Measurements from ENCODE around the gene CFAP20DC. TPM values are rescaled to one million over a fixed set of nuclear protein-coding genes. Genes with fewer than 3 reads are reported as not detected.

CFAP20DC gene
- total and polyA plus RNA-seq, 2 of the 13 experiments (the other 11 are each of a cell fraction or from before 2014, with no cell fraction given): not detected

DNA sequence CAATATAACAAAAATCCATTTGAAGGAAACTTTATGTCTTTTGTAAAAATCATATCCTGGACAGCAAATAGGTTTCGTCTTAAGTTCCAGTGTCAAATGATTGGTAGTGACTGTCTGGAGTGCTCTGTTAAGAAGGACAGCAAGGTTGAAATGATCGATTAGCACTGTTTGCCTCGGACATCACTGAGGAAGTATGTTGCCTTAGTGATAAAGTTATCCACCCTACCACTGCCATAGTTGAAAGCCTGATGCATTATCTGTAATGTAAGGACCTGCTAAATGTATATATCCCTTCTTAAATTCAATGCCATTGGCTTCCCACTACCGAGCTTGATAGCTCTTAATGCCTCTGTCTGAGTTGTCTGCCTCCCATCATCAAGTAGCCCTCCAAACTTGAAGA is 70.0 kb downstream of the CFAP20DC start:
- Histone ChIP-seq H3K4me2 (ENCODE audit: low read depth, low read length) (no peak overlapping the region), H3K9ac (ENCODE audit: insufficient read depth, low read depth, low read length) (no peak overlapping the region), H3K36me3 (replicated peaks in 1 of 2; ENCODE audit: control insufficient read depth in 1 of 2, insufficient read depth in 2 of 2, low read length in 2 of 2) (no peaks in the 10 kb centered on the region), H3K4me1 (ENCODE audit: insufficient read depth, low read length) (no peaks in the 10 kb centered on the region), H3K4me3 (replicated peaks in 1 of 3; ENCODE audit: insufficient read depth in 1 of 3, low read depth in 2 of 3, low read length in 3 of 3) (no peak overlapping the region), H2AFZ (ENCODE audit: low read length) (no peak overlapping the region), H3K9me3 (ENCODE audit: low read length) (no peaks in the 10 kb centered on the region), H4K20me1 (ENCODE audit: insufficient read depth, low read length) (no peaks in the 10 kb centered on the region), H3K79me2 (ENCODE audit: insufficient read depth, low read length) (no peaks in the 10 kb centered on the region), H3K27ac (ENCODE audit: extremely low read length, insufficient read depth, low read length) (no peak overlapping the region), H3K27me3 (ENCODE audit: control insufficient read depth in 1 of 2, insufficient read depth in 2 of 2, low read length in 2 of 2) (no peaks in the 10 kb centered on the region)
- no peak for ATAC-seq
- TF ChIP-seq DMAP1 (CRISPR knock-in tag; IDR thresholded peaks at IDR 0.05) (no peak), MIXL1 (CRISPR knock-in tag; IDR thresholded peaks at IDR 0.05) (no peak), ATRX (CRISPR knock-in tag; IDR thresholded peaks at IDR 0.05; ENCODE audit: borderline replicate concordance) (no peak), JUND (CRISPR knock-in tag; IDR thresholded peaks at IDR 0.05) (no peak), ZNF773 (CRISPR knock-in tag; IDR thresholded peaks at IDR 0.05; ENCODE audit: borderline replicate concordance) (no peak), POLR2G (IDR thresholded peaks at IDR 0.05; ENCODE audit: low read depth, low read length) (no peak), ZNF432 (CRISPR knock-in tag; IDR thresholded peaks at IDR 0.05; ENCODE audit: borderline replicate concordance) (no peak), JDP2 (CRISPR knock-in tag; IDR thresholded peaks at IDR 0.05; ENCODE audit: borderline replicate concordance) (no peak), POGK (CRISPR knock-in tag; conservative IDR thresholded peaks at IDR 0.05) (no peak), MXD1 (CRISPR knock-in tag; IDR thresholded peaks at IDR 0.05) (no peak), ZBTB39 (CRISPR knock-in tag; IDR thresholded peaks at IDR 0.05) (no peak), ZNF556 (CRISPR knock-in tag; IDR thresholded peaks at IDR 0.05; ENCODE audit: borderline replicate concordance) (no peak), FUBP1 (CRISPR knock-in tag; IDR thresholded peaks at IDR 0.05; ENCODE audit: borderline replicate concordance) (no peak), ZFP62 (CRISPR knock-in tag; IDR thresholded peaks at IDR 0.05) (no peak), SMC3 (IDR thresholded peaks at IDR 0.05; ENCODE audit: low read length) (no peak), ZFP36 (IDR thresholded peaks at IDR 0.05; ENCODE audit: borderline replicate concordance, low read depth, low read length, partially characterized antibody) (no peak), ZEB1 (IDR thresholded peaks at IDR 0.05; ENCODE audit: insufficient replicate concordance, low read depth) (no peak), ZNF780A (CRISPR knock-in tag; IDR thresholded peaks at IDR 0.05) (no peak)
- 2% methylated on average over 4 of the region's 4 CpGs for WGBS (ENCODE audit: low lambda C conversion rate)
- intact Hi-C loops (cut with micrococcal nuclease; ENCODE audit: unreplicated experiment) (no loop called here), in situ Hi-C loops (cut with HindIII; ENCODE audit: extremely low pct_ligation_motif_present, low pct_unique_long_range_greater_than_20kb) (no loop called here)
- CTCF ChIA-PET (ENCODE audit: low intra/inter-chr PET ratio, low total read pairs): no interaction called here
- no peak for DNase-seq (ENCODE audit: low spot score)
- no peak for FAIRE-seq
- POLR2A ChIA-PET: no interaction called here
- BruUV-seq (replicated peaks): no TSS peak

All from HepG2 (cell line).